Measurements from ENCODE around the gene OPA1.

- TF ChIP-seq POLR2A (IDR thresholded peaks at IDR 0.05) = no peak
- TF ChIP-seq EP300 (IDR thresholded peaks at IDR 0.05) = no peak
- TF ChIP-seq, protein P1, sequence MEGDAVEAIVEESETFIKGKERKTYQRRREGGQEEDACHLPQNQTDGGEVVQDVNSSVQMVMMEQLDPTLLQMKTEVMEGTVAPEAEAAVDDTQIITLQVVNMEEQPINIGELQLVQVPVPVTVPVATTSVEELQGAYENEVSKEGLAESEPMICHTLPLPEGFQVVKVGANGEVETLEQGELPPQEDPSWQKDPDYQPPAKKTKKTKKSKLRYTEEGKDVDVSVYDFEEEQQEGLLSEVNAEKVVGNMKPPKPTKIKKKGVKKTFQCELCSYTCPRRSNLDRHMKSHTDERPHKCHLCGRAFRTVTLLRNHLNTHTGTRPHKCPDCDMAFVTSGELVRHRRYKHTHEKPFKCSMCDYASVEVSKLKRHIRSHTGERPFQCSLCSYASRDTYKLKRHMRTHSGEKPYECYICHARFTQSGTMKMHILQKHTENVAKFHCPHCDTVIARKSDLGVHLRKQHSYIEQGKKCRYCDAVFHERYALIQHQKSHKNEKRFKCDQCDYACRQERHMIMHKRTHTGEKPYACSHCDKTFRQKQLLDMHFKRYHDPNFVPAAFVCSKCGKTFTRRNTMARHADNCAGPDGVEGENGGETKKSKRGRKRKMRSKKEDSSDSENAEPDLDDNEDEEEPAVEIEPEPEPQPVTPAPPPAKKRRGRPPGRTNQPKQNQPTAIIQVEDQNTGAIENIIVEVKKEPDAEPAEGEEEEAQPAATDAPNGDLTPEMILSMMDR (IDR thresholded peaks at IDR 0.05) = no peak
These were observed 29.6 kb upstream of the OPA1 start for GRCh38 chr3:193563426-193563825.
